Activated CD4-positive, alpha-beta T cell treated with anti-CD3 and anti-CD28 coated beads, Interleukin-2, amount 10 ng/mL, durations not matched to agents 24 days and 14 days (primary cell): ENCODE measurements around the gene DAAM1. TPM values are rescaled to one million over a fixed set of nuclear protein-coding genes. Genes with fewer than 3 reads are reported as not detected.

Experiments used
- DNase-seq: peaks from one replicate; pipeline ENCODE4 v3.0.0; 2022
- H3K27ac Mint-ChIP-seq: one replicate; pipeline ENCODE4 v1.8.0; 2022; ENCODE audit warnings: mild to moderate bottlenecking, mixed read lengths
- H3K27me3 Mint-ChIP-seq: one replicate; pipeline ENCODE4 v1.8.0; 2022; ENCODE audit warnings: mixed read lengths
- H3K36me3 Mint-ChIP-seq: one replicate; pipeline ENCODE4 v1.8.0; 2022; ENCODE audit warnings: low read depth, mild to moderate bottlenecking, mixed read lengths
- H3K4me1 Mint-ChIP-seq: one replicate; pipeline ENCODE4 v1.8.0; 2021; ENCODE audit warnings: mixed read lengths
- H3K4me3 Mint-ChIP-seq: one replicate; pipeline ENCODE4 v1.8.0; 2022; ENCODE audit warnings: mild to moderate bottlenecking, moderate library complexity, mixed read lengths
- H3K9me3 Mint-ChIP-seq: one replicate; pipeline ENCODE4 v1.8.0; 2021; ENCODE audit warnings: mixed read lengths
- intact Hi-C: fragments of 100-400 bp; cut with micrococcal nuclease; formaldehyde crosslinking; loops from one replicate; pipeline ENCODE4 v1.15.1; 2023
- total RNA-seq: library from RNA; stranded (reverse); gene quantifications from 2 replicates; pipeline ENCODE4 v1.2.3, GENCODE V29; 2022

DAAM1 gene
- total RNA-seq, 1 donor from 2014 or later = 7.2 TPM

- Mint-ChIP-seq H3K4me1 (no peaks in the 10 kb centered on the region), H3K36me3 (no peaks in the 10 kb centered on the region), H3K9me3 (peaks cover 3% of the 10 kb centered on the region), H3K4me3 (no peak overlapping the region), H3K27me3 (peaks cover 7% of the 10 kb centered on the region), H3K27ac (no peak overlapping the region)
- intact Hi-C loops = no loop called here
- no peak for DNase-seq
Observed at GRCh38 chr14:59415836-59416602, 227.6 kb downstream of the DAAM1 start.

- Mint-ChIP-seq H3K27me3 (peaks cover 5% of the 10 kb centered on the region), H3K4me3 (no peak overlapping the region), H3K36me3 (no peaks in the 10 kb centered on the region), H3K27ac (no peak overlapping the region), H3K9me3 (no peaks in the 10 kb centered on the region), H3K4me1 (no peaks in the 10 kb centered on the region)
- no peak for DNase-seq
- intact Hi-C loops = no loop called here
Observed at GRCh38 chr14:59417311-59417710, 228.8 kb downstream of the DAAM1 start.

GRCh38 chr14:59419303-59419702 is 230.8 kb downstream of the DAAM1 start:
- intact Hi-C loops = no loop called here
- H3K4me1 Mint-ChIP-seq = no peaks in the 10 kb centered on the region
- H3K27me3 Mint-ChIP-seq = peaks cover 2% of the 10 kb centered on the region
- no peaks in the 10 kb centered on the region for H3K36me3 Mint-ChIP-seq
- DNase-seq = no peak
- H3K27ac Mint-ChIP-seq = no peak overlapping the region
- H3K9me3 Mint-ChIP-seq = no peaks in the 10 kb centered on the region
- no peak overlapping the region for H3K4me3 Mint-ChIP-seq
